HepG2 (cell line): Measurements from ENCODE around the gene SERPINA6. TPM values are rescaled to one million over a fixed set of nuclear protein-coding genes. Genes with fewer than 3 reads are reported as not detected.

Experiments used
- ARNT2 ChIP-seq: sonication (generic); formaldehyde crosslinking; IDR thresholded peaks from 2 replicates; pipeline ENCODE4 v1.8.0; 2022; ENCODE audit warnings: mild to moderate bottlenecking, low read depth, missing genetic modification reagents, moderate library complexity
- ESRRA ChIP-seq: sonication (generic); formaldehyde crosslinking; IDR thresholded peaks from 2 replicates; pipeline ENCODE4 v1.5.1; 2020; ENCODE audit warnings: mild to moderate bottlenecking, low read depth, missing genetic modification reagents
- JARID2 ChIP-seq: sonication (generic); formaldehyde crosslinking; IDR thresholded peaks from 2 replicates; pipeline ENCODE4 v1.8.1; 2023; ENCODE audit warnings: missing genetic modification reagents, inconsistent platforms; ENCODE audit not compliant: insufficient replicate concordance
- JUNB ChIP-seq: sonication (generic); formaldehyde crosslinking; IDR thresholded peaks from 2 replicates; pipeline ENCODE4 v1.8.0; 2022; ENCODE audit warnings: missing genetic modification reagents, mild to moderate bottlenecking, borderline replicate concordance
- MLXIP ChIP-seq: sonication (generic); formaldehyde crosslinking; IDR thresholded peaks from 2 replicates; pipeline ENCODE4 v1.9.0; 2021; ENCODE audit warnings: missing genetic modification reagents, borderline replicate concordance
- TP53 ChIP-seq: sonication (generic); formaldehyde crosslinking; conservative IDR thresholded peaks from 2 replicates; pipeline ENCODE4 v1.4.0; 2020; ENCODE audit warnings: missing genetic modification reagents
- ZBTB38 ChIP-seq: sonication (generic); formaldehyde crosslinking; IDR thresholded peaks from 2 replicates; pipeline ENCODE4 v1.5.1; 2020; ENCODE audit warnings: mild to moderate bottlenecking, missing genetic modification reagents
- ZBTB40 ChIP-seq, 2 experiments: fragments of 450-650 bp in 1 of 2; sonication (generic) in 1 of 2; formaldehyde crosslinking in 1 of 2; IDR thresholded peaks; 2 replicates each; pipeline versions ENCODE4 v1.6.1 to v1.8.0; 2016 to 2022; ENCODE audit warnings: antibody characterized with exemption in 1 of 2, mild to moderate bottlenecking in 1 of 2, missing genetic modification reagents in 1 of 2
- ZNF280B ChIP-seq: sonication (generic); formaldehyde crosslinking; IDR thresholded peaks from 2 replicates; pipeline ENCODE4 v1.5.0; 2020; ENCODE audit warnings: missing genetic modification reagents, mild to moderate bottlenecking, borderline replicate concordance
- ZNF572 ChIP-seq: sonication (generic); formaldehyde crosslinking; IDR thresholded peaks from 2 replicates; pipeline ENCODE4 v1.5.1; 2020; ENCODE audit warnings: mild to moderate bottlenecking, missing genetic modification reagents
- ZNF737 ChIP-seq: sonication (generic); formaldehyde crosslinking; IDR thresholded peaks from 2 replicates; pipeline ENCODE4 v1.5.0; 2020; ENCODE audit warnings: missing genetic modification reagents, mild to moderate bottlenecking, borderline replicate concordance
- polyA plus RNA-seq, 8 experiments: library from polyadenylated mRNA; depleted of rRNA in 3 of 8; stranded (reverse) in 7 of 8; unstranded in 1 of 8; fragments of >200 nt; fragmentation: Illumina TruSeq in 4 of 8; extraction: Trizol in 4 of 8; gene quantifications; 2 replicates each; pipeline versions ENCODE4 v1.2.1 to v1.2.3, GENCODE V29; 2011 to 2016; ENCODE audit warnings: low read depth in 4 of 8, missing spikeins in 1 of 8, mixed read lengths in 1 of 8; ENCODE audit not compliant: insufficient read depth in 1 of 8
- total RNA-seq, 5 experiments: library from RNA; depleted of rRNA; stranded (reverse); fragments of >200 nt; fragmentation: Illumina TruSeq; extraction: Trizol; gene quantifications; 2 replicates each; pipeline ENCODE4 v1.2.3, GENCODE V29; 2016; ENCODE audit warnings: low read depth in 1 of 5

Gene SERPINA6
- total and polyA plus RNA-seq, 2 of the 13 experiments (the other 11 are each of a cell fraction or from before 2014, with no cell fraction given), result 260 to 333 TPM

GRCh38 chr14:94321421-94322271, 1.5 kb downstream of the SERPINA6 start (continued):
- no peak for TF ChIP-seq MLXIP
- peak; percentile 66; the same call in 1 of the 2 replicates for TF ChIP-seq ZNF280B (CRISPR knock-in tag)
- no peak for TF ChIP-seq TP53 (CRISPR knock-in tag)
- no peak for TF ChIP-seq JUNB (CRISPR knock-in tag)
- TF ChIP-seq ARNT2 (CRISPR knock-in tag), result no peak
- TF ChIP-seq ZNF737 (CRISPR knock-in tag), result no peak
- no peak for TF ChIP-seq ZBTB38 (CRISPR knock-in tag)
- peak; percentile 82 for TF ChIP-seq ESRRA (CRISPR knock-in tag)
- TF ChIP-seq JARID2 (CRISPR knock-in tag), result no peak
- no peak for TF ChIP-seq ZBTB40 (IDR thresholded peaks at IDR 0.05)
- no peak for TF ChIP-seq ZBTB40 (CRISPR knock-in tag; IDR thresholded peaks at IDR 0.05)
- no peak for TF ChIP-seq ZNF572 (CRISPR knock-in tag)
